ENCODE results near the gene LRRK1.
A peak's percentile ranks its signal among the peaks of the same experiment; 100 is the strongest.

The LRRK1 gene

DNA sequence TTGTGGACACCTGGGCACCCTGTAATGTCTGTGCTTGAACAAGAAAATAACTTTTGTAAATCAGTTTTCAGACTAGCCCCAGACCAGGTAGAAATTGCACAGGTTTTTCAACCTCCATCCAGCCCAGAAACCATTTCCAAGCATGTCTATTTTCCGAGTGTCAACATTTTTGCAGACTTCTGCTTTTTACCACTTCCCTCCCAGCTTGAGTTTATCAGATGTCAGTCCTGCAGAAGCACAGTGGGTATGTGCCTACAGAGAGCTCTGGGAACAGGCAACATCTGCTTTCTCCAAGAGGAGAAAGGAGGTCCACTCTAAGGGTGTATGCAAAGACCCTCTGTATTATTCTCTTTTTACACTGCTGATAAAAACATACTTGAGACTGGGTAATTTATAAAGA, 83.9 kb downstream of the LRRK1 start:
- Histone ChIP-seq H3K23ac (ENCODE audit: low read length) (no peak overlapping the region), H3K79me1 (ENCODE audit: low read length) (no peaks in the 10 kb centered on the region), H3K27ac (ENCODE audit: low read depth, low read length) (no peak overlapping the region), H2BK5ac (ENCODE audit: low read length) (no peak overlapping the region), H2AK5ac (ENCODE audit: low read length) (no peak overlapping the region), H3K4me1 (ENCODE audit: control insufficient read depth, low read depth, low read length) (no peaks in the 10 kb centered on the region), H2BK15ac (replicated peaks; ENCODE audit: low read depth) (no peak overlapping the region), H3K36me3 (ENCODE audit: control insufficient read depth, insufficient read depth, low read length) (no peaks in the 10 kb centered on the region), H3K18ac (ENCODE audit: low read length) (no peak overlapping the region), H2BK120ac (ENCODE audit: low read depth, low read length) (no peak overlapping the region), H3K79me2 (ENCODE audit: control insufficient read depth, insufficient read depth, low read length) (no peaks in the 10 kb centered on the region), H3K4ac (ENCODE audit: low read depth, low read length) (no peak overlapping the region), H3K27me3 (ENCODE audit: insufficient read depth, low read length, poor library complexity) (no peaks in the 10 kb centered on the region), H3K4me2 (ENCODE audit: low read length) (no peak overlapping the region), H3K4me3 (ENCODE audit: low read length) (no peak overlapping the region), H4K5ac (ENCODE audit: low read length) (no peak overlapping the region), H4K8ac (ENCODE audit: low read depth, low read length) (no peak overlapping the region), H3K9ac (ENCODE audit: low read length) (no peak overlapping the region), H3K56ac (ENCODE audit: low read length) (no peak overlapping the region)
- no CpG with 5 or more reads among the region's 1 CpG for WGBS (ENCODE audit: extremely low coverage, insufficient coverage, low lambda C conversion rate)
- DNase-seq = no peak

GRCh38 chr15:101003706-101004105, 84.5 kb downstream of the LRRK1 start:
- Histone ChIP-seq H2AK5ac (ENCODE audit: low read length) (no peak overlapping the region), H3K4me1 (ENCODE audit: control insufficient read depth, low read depth, low read length) (no peaks in the 10 kb centered on the region), H3K56ac (ENCODE audit: low read length) (no peak overlapping the region), H3K27ac (ENCODE audit: low read depth, low read length) (no peak overlapping the region), H3K23ac (ENCODE audit: low read length) (no peak overlapping the region), H3K79me2 (ENCODE audit: control insufficient read depth, insufficient read depth, low read length) (no peaks in the 10 kb centered on the region), H4K8ac (ENCODE audit: low read depth, low read length) (no peak overlapping the region), H3K9ac (ENCODE audit: low read length) (no peak overlapping the region), H3K4me3 (ENCODE audit: low read length) (no peak overlapping the region), H3K4me2 (ENCODE audit: low read length) (no peak overlapping the region), H2BK5ac (ENCODE audit: low read length) (no peak overlapping the region), H3K79me1 (ENCODE audit: low read length) (no peaks in the 10 kb centered on the region), H4K5ac (ENCODE audit: low read length) (no peak overlapping the region), H2BK120ac (ENCODE audit: low read depth, low read length) (no peak overlapping the region), H3K4ac (ENCODE audit: low read depth, low read length) (no peak overlapping the region), H3K36me3 (ENCODE audit: control insufficient read depth, insufficient read depth, low read length) (no peaks in the 10 kb centered on the region), H3K27me3 (ENCODE audit: insufficient read depth, low read length, poor library complexity) (no peaks in the 10 kb centered on the region), H2BK15ac (replicated peaks; ENCODE audit: low read depth) (no peak overlapping the region), H3K18ac (ENCODE audit: low read length) (no peak overlapping the region)
- DNase-seq = no peak
- no CpG with 5 or more reads among the region's 4 CpGs for WGBS (ENCODE audit: extremely low coverage, insufficient coverage, low lambda C conversion rate)

GRCh38 chr15:101004500-101004899, 85.3 kb downstream of the LRRK1 start:
- Histone ChIP-seq H3K79me1 (ENCODE audit: low read length) (no peaks in the 10 kb centered on the region), H3K9ac (ENCODE audit: low read length) (no peak overlapping the region), H3K79me2 (ENCODE audit: control insufficient read depth, insufficient read depth, low read length) (no peaks in the 10 kb centered on the region), H4K5ac (ENCODE audit: low read length) (no peak overlapping the region), H3K56ac (ENCODE audit: low read length) (no peak overlapping the region), H3K27me3 (ENCODE audit: insufficient read depth, low read length, poor library complexity) (no peaks in the 10 kb centered on the region), H3K4me2 (ENCODE audit: low read length) (no peak overlapping the region), H4K8ac (ENCODE audit: low read depth, low read length) (no peak overlapping the region), H3K36me3 (ENCODE audit: control insufficient read depth, insufficient read depth, low read length) (no peaks in the 10 kb centered on the region), H3K4me1 (ENCODE audit: control insufficient read depth, low read depth, low read length) (no peaks in the 10 kb centered on the region), H3K18ac (ENCODE audit: low read length) (no peak overlapping the region), H3K23ac (ENCODE audit: low read length) (no peak overlapping the region), H3K27ac (ENCODE audit: low read depth, low read length) (no peak overlapping the region), H2BK5ac (ENCODE audit: low read length) (no peak overlapping the region), H2AK5ac (ENCODE audit: low read length) (no peak overlapping the region), H2BK120ac (ENCODE audit: low read depth, low read length) (no peak overlapping the region), H3K4ac (ENCODE audit: low read depth, low read length) (no peak overlapping the region), H2BK15ac (replicated peaks; ENCODE audit: low read depth) (no peak overlapping the region), H3K4me3 (ENCODE audit: low read length) (no peak overlapping the region)
- no peak for DNase-seq
- no CpG with 5 or more reads among the region's 4 CpGs for WGBS (ENCODE audit: extremely low coverage, insufficient coverage, low lambda C conversion rate)

DNA sequence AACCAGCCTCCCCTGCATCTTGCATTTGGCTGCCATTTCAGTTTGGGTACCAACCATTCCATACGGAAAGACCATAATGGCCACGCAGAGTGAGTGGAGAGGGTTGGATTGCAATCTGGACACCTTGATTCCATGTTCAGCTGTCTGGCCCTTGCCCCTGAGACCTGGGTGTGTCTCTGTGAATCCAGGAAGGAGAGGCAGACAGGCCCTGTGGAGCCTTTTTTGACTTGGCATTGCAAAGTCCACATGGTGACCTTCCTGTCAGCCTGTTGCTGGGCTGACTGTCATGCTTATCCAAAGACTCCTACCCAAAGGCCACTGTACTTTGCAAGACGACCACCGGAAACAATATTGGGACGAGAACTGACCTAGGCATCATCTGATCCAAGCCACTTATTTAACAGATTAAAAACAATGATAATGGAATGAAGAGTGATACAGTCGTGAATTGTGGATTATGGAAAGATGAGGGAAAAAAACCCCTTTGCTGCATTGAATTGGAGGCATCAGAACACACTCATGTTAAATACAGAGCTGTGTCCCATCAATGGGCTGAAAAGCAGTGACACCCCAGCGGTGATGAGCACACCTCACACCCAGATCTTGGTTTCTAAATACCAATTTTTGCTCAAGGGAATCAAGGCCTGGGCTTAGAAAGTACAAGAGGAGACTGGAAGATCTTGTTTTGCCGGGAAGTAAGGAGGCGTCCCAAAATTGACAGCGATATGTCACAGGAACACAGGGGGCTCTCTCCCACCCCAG, 86.0 kb downstream of the LRRK1 start:
- H3K23ac ChIP-seq (ENCODE audit: low read length) = no peak overlapping the region
- no peak overlapping the region for H3K18ac ChIP-seq (ENCODE audit: low read length)
- no peaks in the 10 kb centered on the region for H3K27me3 ChIP-seq (ENCODE audit: insufficient read depth, low read length, poor library complexity)
- WGBS (ENCODE audit: extremely low coverage, insufficient coverage, low lambda C conversion rate) = no CpG with 5 or more reads among the region's 10 CpGs
- H3K9ac ChIP-seq (ENCODE audit: low read length) = no peak overlapping the region
- H2BK15ac ChIP-seq (replicated peaks; ENCODE audit: low read depth) = no peak overlapping the region
- H3K79me1 ChIP-seq (ENCODE audit: low read length) = no peaks in the 10 kb centered on the region
- no peak overlapping the region for H3K27ac ChIP-seq (ENCODE audit: low read depth, low read length)
- no peak overlapping the region for H3K4ac ChIP-seq (ENCODE audit: low read depth, low read length)
- no peak overlapping the region for H3K4me2 ChIP-seq (ENCODE audit: low read length)
- H3K79me2 ChIP-seq (ENCODE audit: control insufficient read depth, insufficient read depth, low read length) = no peaks in the 10 kb centered on the region
- DNase-seq = no peak
- no peaks in the 10 kb centered on the region for H3K4me1 ChIP-seq (ENCODE audit: control insufficient read depth, low read depth, low read length)
- no peak overlapping the region for H2BK120ac ChIP-seq (ENCODE audit: low read depth, low read length)
- H3K56ac ChIP-seq (ENCODE audit: low read length) = no peak overlapping the region
- H2AK5ac ChIP-seq (ENCODE audit: low read length) = no peak overlapping the region
- H4K8ac ChIP-seq (ENCODE audit: low read depth, low read length) = no peak overlapping the region
- H3K36me3 ChIP-seq (ENCODE audit: control insufficient read depth, insufficient read depth, low read length) = no peaks in the 10 kb centered on the region
- H2BK5ac ChIP-seq (ENCODE audit: low read length) = no peak overlapping the region
- H4K5ac ChIP-seq (ENCODE audit: low read length) = no peak overlapping the region
- H3K4me3 ChIP-seq (ENCODE audit: low read length) = no peak overlapping the region

- H3K27ac ChIP-seq (ENCODE audit: low read depth, low read length) = no peak overlapping the region
- no peak overlapping the region for H2AK5ac ChIP-seq (ENCODE audit: low read length)
Observed at GRCh38 chr15:101006931-101007691, 88.0 kb downstream of the LRRK1 start.

More at GRCh38 chr15:101006931-101007691, 88.0 kb downstream of the LRRK1 start:
- Histone ChIP-seq H3K4ac (ENCODE audit: low read depth, low read length) (no peak overlapping the region), H3K79me2 (ENCODE audit: control insufficient read depth, insufficient read depth, low read length) (no peaks in the 10 kb centered on the region), H3K18ac (ENCODE audit: low read length) (no peak overlapping the region), H3K9ac (ENCODE audit: low read length) (no peak overlapping the region), H3K23ac (ENCODE audit: low read length) (no peak overlapping the region), H3K27me3 (ENCODE audit: insufficient read depth, low read length, poor library complexity) (no peaks in the 10 kb centered on the region), H2BK120ac (ENCODE audit: low read depth, low read length) (no peak overlapping the region), H3K79me1 (ENCODE audit: low read length) (no peaks in the 10 kb centered on the region), H3K56ac (ENCODE audit: low read length) (peak overlapping the region; percentile 17), H3K4me1 (ENCODE audit: control insufficient read depth, low read depth, low read length) (no peaks in the 10 kb centered on the region), H4K5ac (ENCODE audit: low read length) (no peak overlapping the region), H2BK15ac (replicated peaks; ENCODE audit: low read depth) (no peak overlapping the region), H3K4me3 (ENCODE audit: low read length) (no peak overlapping the region), H4K8ac (ENCODE audit: low read depth, low read length) (no peak overlapping the region), H3K36me3 (ENCODE audit: control insufficient read depth, insufficient read depth, low read length) (no peaks in the 10 kb centered on the region), H2BK5ac (ENCODE audit: low read length) (no peak overlapping the region), H3K4me2 (ENCODE audit: low read length) (no peak overlapping the region)
- peak; percentile 86 for DNase-seq
- no CpG with 5 or more reads among the region's 27 CpGs for WGBS (ENCODE audit: extremely low coverage, insufficient coverage, low lambda C conversion rate)

All from mesendoderm (in vitro differentiated cells).